ENCODE data around the gene CAMTA1.

DNA sequence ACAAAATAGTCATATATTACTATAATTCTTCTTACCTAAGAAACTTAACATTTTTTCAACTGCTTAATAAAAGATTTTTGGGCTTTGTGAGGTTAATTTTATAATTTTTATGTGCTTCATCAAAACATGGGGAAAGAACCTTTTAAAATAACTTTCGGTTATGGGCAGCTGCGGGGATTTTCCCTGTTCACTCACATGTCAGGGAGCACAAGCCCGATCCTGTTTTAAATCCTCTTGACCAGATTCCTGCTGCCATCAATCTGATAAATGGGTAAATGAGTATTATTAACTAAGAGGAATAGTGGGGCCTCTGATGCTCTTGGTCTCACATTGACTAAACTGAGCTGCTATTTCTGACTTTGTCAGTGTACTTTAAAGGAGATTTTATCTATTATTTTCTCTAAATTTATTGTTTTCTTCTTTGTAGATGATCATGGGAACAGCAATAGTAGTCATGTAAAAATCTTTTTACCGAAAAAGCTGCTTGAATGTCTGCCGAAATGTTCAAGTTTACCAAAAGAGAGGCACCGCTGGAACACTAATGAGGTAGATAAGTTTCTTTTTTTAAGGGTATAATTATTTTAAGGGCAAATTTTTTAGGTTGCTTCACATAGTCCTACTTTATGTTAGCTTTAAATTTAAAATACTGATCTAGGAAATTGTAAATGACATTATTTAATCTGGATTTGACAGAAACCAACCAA is 39.6 kb downstream of the CAMTA1 start:
- TF ChIP-seq, protein P1, sequence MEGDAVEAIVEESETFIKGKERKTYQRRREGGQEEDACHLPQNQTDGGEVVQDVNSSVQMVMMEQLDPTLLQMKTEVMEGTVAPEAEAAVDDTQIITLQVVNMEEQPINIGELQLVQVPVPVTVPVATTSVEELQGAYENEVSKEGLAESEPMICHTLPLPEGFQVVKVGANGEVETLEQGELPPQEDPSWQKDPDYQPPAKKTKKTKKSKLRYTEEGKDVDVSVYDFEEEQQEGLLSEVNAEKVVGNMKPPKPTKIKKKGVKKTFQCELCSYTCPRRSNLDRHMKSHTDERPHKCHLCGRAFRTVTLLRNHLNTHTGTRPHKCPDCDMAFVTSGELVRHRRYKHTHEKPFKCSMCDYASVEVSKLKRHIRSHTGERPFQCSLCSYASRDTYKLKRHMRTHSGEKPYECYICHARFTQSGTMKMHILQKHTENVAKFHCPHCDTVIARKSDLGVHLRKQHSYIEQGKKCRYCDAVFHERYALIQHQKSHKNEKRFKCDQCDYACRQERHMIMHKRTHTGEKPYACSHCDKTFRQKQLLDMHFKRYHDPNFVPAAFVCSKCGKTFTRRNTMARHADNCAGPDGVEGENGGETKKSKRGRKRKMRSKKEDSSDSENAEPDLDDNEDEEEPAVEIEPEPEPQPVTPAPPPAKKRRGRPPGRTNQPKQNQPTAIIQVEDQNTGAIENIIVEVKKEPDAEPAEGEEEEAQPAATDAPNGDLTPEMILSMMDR (IDR thresholded peaks at IDR 0.05) = no peak
- TF ChIP-seq POLR2AphosphoS5 (IDR thresholded peaks at IDR 0.05) = no peak

Data from prostate gland (tissue), 2 donors.